Activated naive CD4-positive, alpha-beta T cell treated with anti-CD3 and anti-CD28 coated beads for 36 hours (primary cell): ENCODE measurements around the gene MVP. TPM values are rescaled to one million over a fixed set of nuclear protein-coding genes. Genes with fewer than 3 reads are reported as not detected.
A peak's percentile ranks its signal among the peaks of the same experiment; 100 is the strongest.
"Not testable (repeated sequence)": the region's sequence is repeated elsewhere in the genome, so short reads cannot be mapped to it uniquely, and the experiment has no call there.

Source experiments
- CTCF ChIA-PET: fragments of 350-600 bp; sonication (Branson Sonifier 250); formaldehyde crosslinking; loops from one replicate; lab custom pipeline; 2021; ENCODE audit warnings: antibody characterized with exemption; lab: Charles Lee
- DNase-seq: peaks from one replicate; pipeline ENCODE4 v3.0.0-alpha.2; 2020
- H3K27ac Mint-ChIP-seq: one replicate; pipeline ENCODE4 v1.8.0; 2021; ENCODE audit warnings: mild to moderate bottlenecking, mixed read lengths
- H3K27me3 Mint-ChIP-seq: one replicate; pipeline ENCODE4 v1.8.0; 2021; ENCODE audit warnings: low read depth, mixed read lengths
- H3K36me3 Mint-ChIP-seq: one replicate; pipeline ENCODE4 v1.8.0; 2021; ENCODE audit warnings: low read depth, mixed read lengths
- H3K4me1 Mint-ChIP-seq: one replicate; pipeline ENCODE4 v1.8.0; 2021; ENCODE audit warnings: low read depth, mixed read lengths
- H3K4me3 Mint-ChIP-seq: one replicate; pipeline ENCODE4 v1.8.0; 2021; ENCODE audit warnings: mild to moderate bottlenecking, moderate library complexity, mixed read lengths
- H3K9me3 Mint-ChIP-seq: one replicate; pipeline ENCODE4 v1.8.0; 2021; ENCODE audit warnings: mixed read lengths
- intact Hi-C: fragments of 100-400 bp; cut with micrococcal nuclease; formaldehyde crosslinking; loops from one replicate; pipeline ENCODE4 v1.15.1; 2023
- total RNA-seq, 2 experiments: library from RNA; stranded (reverse); gene quantifications; one replicate each; pipeline ENCODE4 v1.2.3, GENCODE V29; 2021

MVP gene
- total RNA-seq, 2 experiments from 2014 or later, result 84.1 to 86.9 TPM

GRCh38 chr16:29857133-29857760, 37.0 kb downstream of the MVP start:
- Mint-ChIP-seq H3K4me1 (peaks cover 19% of the 10 kb centered on the region), H3K9me3 (no peaks in the 10 kb centered on the region), H3K4me3 (no peak overlapping the region), H3K36me3 (peaks cover 7% of the 10 kb centered on the region), H3K27ac (no peak overlapping the region), H3K27me3 (no peaks in the 10 kb centered on the region)
- intact Hi-C loops, result no loop called here
- DNase-seq, result no peak
- CTCF ChIA-PET, result interaction anchor here (0.6 to 2.9 kb wide), 2 partner anchors 10 to 139 kb away, joined by 3 to 10 read pairs; no protein-coding TSS in a partner anchor

GRCh38 chr16:29858149-29858849, 38.0 kb downstream of the MVP start:
- H3K4me1 Mint-ChIP-seq, result peaks cover 21% of the 10 kb centered on the region

GRCh38 chr16:29858974-29859373, 38.7 kb downstream of the MVP start:
- H3K9me3 Mint-ChIP-seq, result no peaks in the 10 kb centered on the region
- H3K36me3 Mint-ChIP-seq, result peaks cover 7% of the 10 kb centered on the region
- intact Hi-C loops, result no loop called here
- CTCF ChIA-PET, result interaction anchor here (1.0 to 1.4 kb wide), 2 partner anchors 11 to 43 kb away, joined by 3 read pairs; partner anchors contain the start of gene PAGR1
- H3K27ac Mint-ChIP-seq, result no peak overlapping the region
- DNase-seq, result no peak
- no peak overlapping the region for H3K4me3 Mint-ChIP-seq
- peaks cover 22% of the 10 kb centered on the region for H3K4me1 Mint-ChIP-seq
- H3K27me3 Mint-ChIP-seq, result no peaks in the 10 kb centered on the region

More at GRCh38 chr16:29858149-29858849, 38.0 kb downstream of the MVP start:
- H3K27me3 Mint-ChIP-seq, result no peaks in the 10 kb centered on the region
- intact Hi-C loops, result no loop called here
- CTCF ChIA-PET, result interaction anchor here (0.6 to 1.4 kb wide), 2 partner anchors 10 to 163 kb away, joined by 3 to 4 read pairs; no protein-coding TSS in a partner anchor
- no peak overlapping the region for H3K27ac Mint-ChIP-seq
- peaks cover 7% of the 10 kb centered on the region for H3K36me3 Mint-ChIP-seq
- H3K4me3 Mint-ChIP-seq, result no peak overlapping the region
- no peaks in the 10 kb centered on the region for H3K9me3 Mint-ChIP-seq
- DNase-seq, result no peak

DNA sequence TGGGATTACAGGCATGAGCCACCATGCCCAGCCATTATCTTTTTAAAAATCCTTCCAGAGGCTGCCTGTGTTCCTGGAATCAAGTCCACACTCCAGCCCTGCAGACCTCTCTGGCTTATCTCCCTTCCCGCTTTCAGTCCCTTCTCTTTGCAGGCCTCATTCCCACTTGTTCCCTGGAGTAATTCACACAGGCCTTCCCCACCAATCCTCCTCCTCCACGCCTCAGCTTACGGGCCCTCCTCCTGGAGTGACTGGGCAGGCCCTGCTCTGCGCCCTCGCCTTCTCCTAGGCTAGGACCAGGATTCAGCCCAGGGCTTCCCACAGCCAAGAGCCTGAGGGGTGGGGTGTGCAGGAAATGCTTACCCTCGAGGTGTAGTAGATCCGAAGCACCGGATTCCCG, 40.0 kb downstream of the MVP start:
- CTCF ChIA-PET, result interaction anchor here (1.1 kb wide), 1 partner anchor 11 kb away, joined by 5 read pairs; no protein-coding TSS in a partner anchor
- intact Hi-C loops, result loop anchor here (5.0 kb wide), 1 partner anchor 162 kb away; the partner anchor contains the start of gene C16orf92
- no peak for DNase-seq
- Mint-ChIP-seq H3K27me3 (no peaks in the 10 kb centered on the region), H3K9me3 (no peaks in the 10 kb centered on the region), H3K4me3 (no peak overlapping the region), H3K27ac (no peak overlapping the region), H3K36me3 (peaks cover 7% of the 10 kb centered on the region), H3K4me1 (peaks cover 22% of the 10 kb centered on the region)

GRCh38 chr16:29862383-29862883, 42.2 kb downstream of the MVP start:
- H3K36me3 Mint-ChIP-seq, result peaks cover 7% of the 10 kb centered on the region
- peaks cover 22% of the 10 kb centered on the region for H3K4me1 Mint-ChIP-seq
- no peaks in the 10 kb centered on the region for H3K27me3 Mint-ChIP-seq
- CTCF ChIA-PET, result interaction anchor here (1.5 kb wide), 1 partner anchor 171 kb away, joined by 4 read pairs; no protein-coding TSS in a partner anchor
- peak overlapping the region; percentile 95 for H3K4me3 Mint-ChIP-seq
- intact Hi-C loops, result loop anchor here (5.0 kb wide), 1 partner anchor 160 kb away; the partner anchor contains the start of gene C16orf92
- H3K27ac Mint-ChIP-seq, result peak overlapping the region; percentile 70
- no peaks in the 10 kb centered on the region for H3K9me3 Mint-ChIP-seq
- DNase-seq, result peak; percentile 31

- Mint-ChIP-seq H3K9me3 (no peaks in the 10 kb centered on the region), H3K27me3 (no peaks in the 10 kb centered on the region), H3K27ac (peak within 1 kb of the TSS; percentile 99), H3K36me3 (peaks cover 7% of the 10 kb centered on the region), H3K4me3 (peak within 1 kb of the TSS; percentile 95), H3K4me1 (peaks cover 22% of the 10 kb centered on the region)
- intact Hi-C loops, result loop anchor here (1.0 to 5.0 kb wide), 11 partner anchors 36 to 163 kb away; partner anchors contain the start of genes ASPHD1, C16orf92, HIRIP3 and KCTD13
- CTCF ChIA-PET, result interaction anchor here (0.6 to 1.5 kb wide), 5 partner anchors 15 to 170 kb away, joined by 3 to 5 read pairs (median 4); no protein-coding TSS in a partner anchor
- DNase-seq, result peak; percentile 96
These were observed 42.8 kb downstream of the MVP start, which contains the start of gene CDIPT for GRCh38 chr16:29862884-29863668. CDIPT (minus strand) TSS chr16:29863226; CDS start chr16:29862857, 369 bp downstream.

DNA sequence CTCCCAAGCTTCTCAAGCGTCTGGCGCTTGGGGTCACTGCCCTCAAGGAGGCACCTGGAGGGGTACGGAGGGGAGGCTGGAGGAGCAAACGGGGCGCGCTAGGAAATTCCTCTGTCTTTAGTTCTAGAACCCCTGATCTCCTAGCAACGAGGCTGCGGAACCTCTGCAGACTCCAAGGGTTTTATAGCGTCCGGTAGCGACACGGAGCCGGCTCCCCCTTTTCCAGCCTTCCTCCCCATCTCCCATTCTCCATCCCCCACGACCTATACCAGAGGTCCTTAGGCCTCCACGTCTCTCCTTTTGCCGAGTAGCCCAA, 43.4 kb downstream of the MVP start:
- no peak for DNase-seq
- Mint-ChIP-seq H3K36me3 (peaks cover 7% of the 10 kb centered on the region), H3K4me3 (peak overlapping the region; percentile 95), H3K9me3 (no peaks in the 10 kb centered on the region), H3K27me3 (no peaks in the 10 kb centered on the region), H3K4me1 (peaks cover 22% of the 10 kb centered on the region), H3K27ac (peak overlapping the region; percentile 99)
- intact Hi-C loops, result loop anchor here (1.0 to 5.0 kb wide), 11 partner anchors 36 to 163 kb away; partner anchors contain the start of genes ASPHD1, C16orf92, HIRIP3 and KCTD13
- CTCF ChIA-PET, result interaction anchor here (0.6 to 1.5 kb wide), 5 partner anchors 15 to 169 kb away, joined by 3 to 5 read pairs (median 4); no protein-coding TSS in a partner anchor

DNA sequence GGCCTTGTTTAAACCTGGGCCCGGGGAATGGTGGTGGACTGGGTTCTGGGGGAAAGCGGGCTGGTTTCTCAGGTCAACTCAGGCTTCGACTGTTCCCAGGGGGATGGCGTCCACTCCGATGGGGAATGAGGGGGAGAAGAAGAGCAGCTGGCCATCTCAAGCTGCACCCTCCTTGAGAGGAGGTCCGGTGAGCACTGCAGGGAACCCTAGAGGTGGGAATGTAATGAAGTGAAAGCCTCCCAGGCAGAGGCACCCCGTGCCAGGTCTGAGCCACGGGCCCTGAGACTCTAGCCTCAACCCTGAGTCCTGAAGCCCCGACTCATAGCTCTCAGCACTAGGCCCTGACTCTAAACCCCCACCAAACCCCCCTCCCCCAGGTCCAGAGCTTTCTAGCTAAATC, 43.9 kb downstream of the MVP start:
- peaks cover 7% of the 10 kb centered on the region for H3K36me3 Mint-ChIP-seq
- intact Hi-C loops, result loop anchor here (5.0 kb wide), 1 partner anchor 158 kb away; the partner anchor contains the start of gene C16orf92
- no peak overlapping the region for H3K27ac Mint-ChIP-seq

GRCh38 chr16:29868396-29869009, 48.2 kb downstream of the MVP start:
- no peaks in the 10 kb centered on the region for H3K27me3 Mint-ChIP-seq
- peaks cover under 1% of the 10 kb centered on the region for H3K4me1 Mint-ChIP-seq
- CTCF ChIA-PET, result interaction anchor here (1.2 kb wide), 1 partner anchor 20 kb away, joined by 6 read pairs; no protein-coding TSS in a partner anchor
- H3K27ac Mint-ChIP-seq, result no peak overlapping the region
- no peak overlapping the region for H3K4me3 Mint-ChIP-seq
- no peaks in the 10 kb centered on the region for H3K36me3 Mint-ChIP-seq
- DNase-seq, result no peak
- intact Hi-C loops, result no loop called here
- H3K9me3 Mint-ChIP-seq, result no peaks in the 10 kb centered on the region

More for the DNA sequence above, 43.9 kb downstream of the MVP start:
- CTCF ChIA-PET, result interaction anchor here (0.7 to 1.0 kb wide), 2 partner anchors 11 to 15 kb away, joined by 3 read pairs; no protein-coding TSS in a partner anchor
- Mint-ChIP-seq H3K9me3 (no peaks in the 10 kb centered on the region), H3K4me3 (peak overlapping the region; percentile 18), H3K27me3 (no peaks in the 10 kb centered on the region), H3K4me1 (peaks cover 22% of the 10 kb centered on the region)
- no peak for DNase-seq

DNA sequence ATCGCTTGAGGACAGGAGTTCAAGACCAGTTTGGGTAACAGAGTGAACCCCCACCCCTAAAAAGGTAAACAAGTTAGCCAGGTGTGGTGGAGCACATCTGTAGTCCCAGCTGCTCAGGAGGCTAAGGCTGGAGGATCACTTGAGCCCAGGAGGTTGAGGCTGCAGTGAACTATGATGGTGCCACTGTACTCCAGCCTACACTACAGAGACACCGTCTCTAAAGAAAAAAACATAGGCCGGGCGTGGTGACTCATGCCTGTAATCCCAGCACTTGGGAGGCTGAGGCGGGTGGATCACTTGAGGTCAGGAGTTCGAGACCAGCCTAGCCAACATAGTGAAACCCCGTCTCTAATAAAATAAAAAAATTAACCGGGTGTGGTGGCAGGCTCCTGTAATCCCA, 48.8 kb downstream of the MVP start:
- CTCF ChIA-PET, result interaction anchor here (1.2 kb wide), 1 partner anchor 21 kb away, joined by 6 read pairs; no protein-coding TSS in a partner anchor
- H3K9me3 Mint-ChIP-seq, H3K36me3 Mint-ChIP-seq, intact Hi-C loops, H3K4me1 Mint-ChIP-seq, DNase-seq, H3K4me3 Mint-ChIP-seq, H3K27me3 Mint-ChIP-seq, H3K27ac Mint-ChIP-seq: not testable (repeated sequence)
